ENCODE results near the gene CLDN2.
"Not testable (repeated sequence)": the region's sequence is repeated elsewhere in the genome, so short reads cannot be mapped to it uniquely, and the experiment has no call there.

CLDN2 gene

DNA sequence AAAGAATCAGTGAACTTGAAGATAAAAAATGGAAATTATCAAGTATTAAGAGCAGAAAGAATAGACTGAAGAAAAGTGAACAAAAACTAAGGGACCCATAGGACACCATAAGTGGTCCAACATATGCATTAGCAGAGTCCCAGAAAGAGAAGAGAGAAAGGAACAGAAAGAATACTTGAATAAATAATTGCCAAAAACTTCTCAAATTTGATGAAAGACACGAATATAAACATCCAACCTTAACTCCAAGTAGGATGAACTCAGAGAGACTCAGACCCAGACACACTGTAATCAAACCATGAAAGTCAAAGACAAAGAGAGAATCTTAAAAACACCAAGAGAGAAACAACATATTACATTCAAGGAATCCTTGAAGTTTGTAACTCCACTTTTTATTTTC is 44.1 kb downstream of the CLDN2 start:
- DNase-seq = no peak

DNA sequence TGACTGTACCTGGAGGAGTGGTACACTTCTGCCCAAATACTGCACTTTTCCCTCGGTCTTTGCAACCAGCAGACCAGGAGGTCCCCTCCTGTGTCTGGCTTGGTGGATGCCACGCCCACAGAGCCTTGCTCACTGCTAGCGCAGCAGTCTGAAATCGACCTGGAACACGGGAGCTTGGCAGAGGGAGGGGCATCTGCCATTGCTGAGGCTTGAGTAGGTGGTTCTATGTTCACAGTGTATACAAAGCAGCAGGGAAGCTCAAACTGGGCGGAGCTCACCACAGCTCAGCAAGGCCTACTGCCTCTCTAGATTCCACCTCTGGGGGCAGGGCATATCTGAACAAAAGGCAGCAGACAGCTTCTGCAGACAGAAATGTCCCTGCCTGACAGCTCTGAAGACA is 46.3 kb downstream of the CLDN2 start:
- not testable (repeated sequence) for DNase-seq

DNA sequence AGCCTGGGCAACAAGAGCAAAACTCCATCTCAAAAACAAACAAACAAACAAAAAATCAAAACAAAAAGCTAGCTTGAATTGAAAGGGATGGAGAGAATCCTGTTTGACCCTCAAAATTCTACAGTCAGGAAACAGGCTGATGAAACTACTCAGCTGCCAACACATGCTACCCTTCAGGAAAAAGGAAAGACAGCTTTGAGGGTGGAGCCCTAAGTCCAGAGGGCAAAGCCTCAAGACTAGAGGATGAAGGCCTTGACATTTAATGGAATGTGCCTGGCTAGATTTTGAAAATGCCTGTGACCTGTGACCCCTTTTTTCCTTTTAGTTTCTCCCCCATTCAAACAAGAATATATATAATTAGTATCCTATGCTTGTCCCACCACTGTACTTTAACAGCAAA is 52.7 kb downstream of the CLDN2 start:
- DNase-seq = no peak

DNA sequence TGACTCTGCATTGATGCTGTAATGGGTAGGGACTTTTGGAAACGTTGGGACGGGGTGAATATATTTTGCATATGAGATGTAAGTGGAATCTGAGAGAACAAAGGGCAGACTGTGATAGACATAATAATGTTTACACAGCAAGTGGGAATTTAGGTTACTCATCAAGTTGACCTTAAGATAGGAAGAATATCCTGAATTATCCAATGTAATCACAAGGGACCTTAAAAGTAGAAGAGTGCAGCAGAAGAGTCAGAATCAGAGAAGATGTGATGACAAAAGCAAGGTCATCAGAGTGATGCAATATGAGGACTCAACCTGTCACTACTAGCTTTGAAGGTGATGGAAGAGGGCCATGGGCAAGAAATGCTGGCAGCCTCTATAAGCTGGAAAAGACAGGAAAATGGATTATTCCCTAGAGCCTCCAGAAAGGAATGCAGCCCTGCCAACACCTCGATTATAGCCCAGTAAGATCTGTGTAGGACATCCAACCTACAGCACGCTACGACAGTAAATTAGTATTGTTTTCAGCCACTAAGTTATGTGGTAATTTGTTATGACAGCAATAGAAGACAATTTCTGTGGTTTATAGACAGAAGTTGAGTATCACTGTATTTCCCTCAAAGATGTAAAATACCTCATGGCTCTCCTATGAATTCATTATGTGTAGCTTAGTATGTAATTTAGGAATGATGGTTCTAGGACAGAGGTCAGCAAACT is 53.4 kb downstream of the CLDN2 start:
- DNase-seq = no peak

DNA sequence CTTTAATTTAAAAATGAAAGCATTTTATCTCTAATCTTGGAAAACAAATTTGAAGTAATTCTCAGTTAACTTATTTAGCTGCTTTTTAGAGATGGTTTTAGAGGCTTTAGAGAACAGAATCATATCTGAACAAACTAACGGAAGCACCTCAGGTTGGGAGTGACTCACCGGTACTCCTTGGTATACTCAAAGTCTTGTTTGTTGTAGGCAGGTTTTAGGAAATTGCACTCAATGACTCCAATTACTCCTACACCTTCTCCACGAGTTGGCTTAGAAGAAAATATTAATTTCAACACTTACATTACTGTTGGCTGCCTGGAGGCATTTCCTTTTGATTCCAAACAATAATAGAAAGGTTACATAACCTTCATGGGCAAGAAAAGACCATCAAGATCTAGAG is 56.2 kb downstream of the CLDN2 start:
- no peak for DNase-seq

All from stimulated activated CD4-positive, alpha-beta T cell treated with anti-CD3 and anti-CD28 coated beads, Interleukin-4, amount 100 ng/mL, for 24 hours (primary cell).